HG02571 (cell line): Measurements from ENCODE around the gene ADIRF.

Experiments
- ATAC-seq: cut with Tn5 transposase; IDR thresholded peaks from one replicate; pipeline ENCODE4 v1.9.1; 2021; ENCODE audit warnings: mild to moderate bottlenecking, moderate library complexity; ENCODE audit not compliant: unreplicated experiment

Gene ADIRF

GRCh38 chr10:86960003-86960862 is 8.0 kb upstream of the ADIRF start:
- ATAC-seq = peak; percentile 67

- no peak for ATAC-seq
Observed at GRCh38 chr10:86960863-86961434, 7.3 kb upstream of the ADIRF start.

GRCh38 chr10:86961481-86962091 is 6.7 kb upstream of the ADIRF start:
- ATAC-seq = no peak

- ATAC-seq = no peak
Observed at GRCh38 chr10:86962136-86962980, 5.9 kb upstream of the ADIRF start.

- ATAC-seq = no peak
Observed at GRCh38 chr10:86962981-86963310, 5.3 kb upstream of the ADIRF start.

- ATAC-seq = no peak
Observed at GRCh38 chr10:86963341-86963919, 4.9 kb upstream of the ADIRF start.

GRCh38 chr10:86964061-86964846 is 4.0 kb upstream of the ADIRF start:
- no peak for ATAC-seq

- ATAC-seq = no peak
Observed at GRCh38 chr10:86964847-86965190, 3.5 kb upstream of the ADIRF start.

- ATAC-seq = no peak
Observed at GRCh38 chr10:86965986-86966654, 2.2 kb upstream of the ADIRF start.

GRCh38 chr10:86967481-86967941 is 771 bp upstream of the ADIRF start:
- ATAC-seq = no peak

GRCh38 chr10:86968994-86969355 is 693 bp downstream of the ADIRF start:
- no peak for ATAC-seq

GRCh38 chr10:86969421-86970041 is 1.2 kb downstream of the ADIRF start:
- ATAC-seq = no peak

GRCh38 chr10:86970162-86970981 is 2.1 kb downstream of the ADIRF start:
- no peak for ATAC-seq

- ATAC-seq = no peak
Observed at GRCh38 chr10:86970982-86971231, 2.6 kb downstream of the ADIRF start.

- peak; percentile 71 for ATAC-seq
Observed at GRCh38 chr10:86971232-86971991, 3.1 kb downstream of the ADIRF start.

- no peak for ATAC-seq
Observed at GRCh38 chr10:86972613-86973380, 4.5 kb downstream of the ADIRF start.

- ATAC-seq = no peak
Observed at GRCh38 chr10:86974484-86974883, 6.2 kb downstream of the ADIRF start.
